Measurements from ENCODE around the gene CLDN34.

The CLDN34 gene

GRCh38 chrX:9997041-9997440, 29.9 kb downstream of the CLDN34 start:
- TF ChIP-seq CTCF (IDR thresholded peaks at IDR 0.05; ENCODE audit: unreplicated experiment in 3 of 3) = no peak
- no peaks in the 10 kb centered on the region for H3K36me3 Mint-ChIP-seq (ENCODE audit: low read depth)

GRCh38 chrX:9997524-9997923, 30.4 kb downstream of the CLDN34 start:
- Mint-ChIP-seq H3K4me3 (no peak overlapping the region), H3K4me1 (no peaks in the 10 kb centered on the region), H3K27me3 (ENCODE audit: low read depth) (no peaks in the 10 kb centered on the region), H3K27ac (no peak overlapping the region), H3K36me3 (ENCODE audit: low read depth) (no peaks in the 10 kb centered on the region), H3K9me3 (peaks cover 15% of the 10 kb centered on the region)
- no peak for TF ChIP-seq CTCF (IDR thresholded peaks at IDR 0.05; ENCODE audit: unreplicated experiment in 3 of 3)

More at GRCh38 chrX:9997041-9997440, 29.9 kb downstream of the CLDN34 start:
- H3K4me1 Mint-ChIP-seq = no peaks in the 10 kb centered on the region
- no peak overlapping the region for H3K27ac Mint-ChIP-seq
- H3K4me3 Mint-ChIP-seq = no peak overlapping the region
- peaks cover 15% of the 10 kb centered on the region for H3K9me3 Mint-ChIP-seq
- H3K27me3 Mint-ChIP-seq (ENCODE audit: low read depth) = no peaks in the 10 kb centered on the region

GRCh38 chrX:10001496-10001895, 34.3 kb downstream of the CLDN34 start:
- peaks cover 8% of the 10 kb centered on the region for H3K9me3 Mint-ChIP-seq
- H3K27ac Mint-ChIP-seq = no peak overlapping the region
- no peaks in the 10 kb centered on the region for H3K27me3 Mint-ChIP-seq (ENCODE audit: low read depth)
- no peak overlapping the region for H3K4me3 Mint-ChIP-seq
- TF ChIP-seq CTCF (IDR thresholded peaks at IDR 0.05; ENCODE audit: unreplicated experiment in 3 of 3) = no peak
- H3K36me3 Mint-ChIP-seq (ENCODE audit: low read depth) = no peaks in the 10 kb centered on the region
- no peaks in the 10 kb centered on the region for H3K4me1 Mint-ChIP-seq

GRCh38 chrX:10004832-10005475, 37.8 kb downstream of the CLDN34 start:
- Mint-ChIP-seq H3K4me3 (no peak overlapping the region), H3K27me3 (ENCODE audit: low read depth) (no peaks in the 10 kb centered on the region)
- TF ChIP-seq CTCF (IDR thresholded peaks at IDR 0.05; ENCODE audit: unreplicated experiment in 3 of 3) = no peak

GRCh38 chrX:10006086-10006485, 38.9 kb downstream of the CLDN34 start:
- H3K4me3 Mint-ChIP-seq = no peak overlapping the region
- H3K27me3 Mint-ChIP-seq (ENCODE audit: low read depth) = no peaks in the 10 kb centered on the region

More at GRCh38 chrX:10004832-10005475, 37.8 kb downstream of the CLDN34 start:
- Mint-ChIP-seq H3K27ac (no peak overlapping the region), H3K36me3 (ENCODE audit: low read depth) (no peaks in the 10 kb centered on the region), H3K9me3 (peaks cover 9% of the 10 kb centered on the region), H3K4me1 (peaks cover 4% of the 10 kb centered on the region)

More at GRCh38 chrX:10006086-10006485, 38.9 kb downstream of the CLDN34 start:
- no peak overlapping the region for H3K27ac Mint-ChIP-seq
- no peak for TF ChIP-seq CTCF (IDR thresholded peaks at IDR 0.05; ENCODE audit: unreplicated experiment in 3 of 3)
- H3K36me3 Mint-ChIP-seq (ENCODE audit: low read depth) = no peaks in the 10 kb centered on the region
- H3K9me3 Mint-ChIP-seq = peaks cover 12% of the 10 kb centered on the region
- peaks cover 14% of the 10 kb centered on the region for H3K4me1 Mint-ChIP-seq
